Endothelial cell (in vitro differentiated cells): ENCODE measurements around the gene ENTREP1. TPM values are rescaled to one million over a fixed set of nuclear protein-coding genes. Genes with fewer than 3 reads are reported as not detected.

ENCODE experiments used
- total RNA-seq: library from RNA; stranded (reverse); fragmentation: NEBNext Ultra II Directional; extraction: Animal tissue kit (Norgen Biotek cat#: 25700); gene quantifications from one replicate; pipeline ENCODE4 v1.2.1, GENCODE V29; 2021; ENCODE audit not compliant: unreplicated experiment

ENTREP1 gene
- total RNA-seq, 1 donor from 2014 or later: 11.8 TPM

Other genes with a start within 250 kb of the ENTREP1 start
- 198 TPM for gene TJP2, start 150.9 kb upstream of the ENTREP1 start, total RNA-seq